ENCODE data around the gene LMNA. TPM values are rescaled to one million over a fixed set of nuclear protein-coding genes. Genes with fewer than 3 reads are reported as not detected.

LMNA gene
- total RNA-seq, 4 donors from 2014 or later = 574 to 977 (median 714) TPM

GRCh38 chr1:156091610-156092009, 22.9 kb upstream of the LMNA start:
- no peaks in the 10 kb centered on the region for H3K36me3 ChIP-seq
- no peaks in the 10 kb centered on the region for H3K27me3 ChIP-seq
- peaks cover 20% of the 10 kb centered on the region for H3K4me1 ChIP-seq
- WGBS = 82% methylated on average over 2 of the region's 2 CpGs
- no peak for DNase-seq (ENCODE audit: low spot score in 2 of 2)
- no peak for TF ChIP-seq CTCF (IDR thresholded peaks at IDR 0.05)
- no peak for TF ChIP-seq POLR2AphosphoS5 (IDR thresholded peaks at IDR 0.05)
- no peak for TF ChIP-seq EP300 (IDR thresholded peaks at IDR 0.05)
- no peak for TF ChIP-seq POLR2A (IDR thresholded peaks at IDR 0.05)
- H3K9me3 ChIP-seq = no peaks in the 10 kb centered on the region
- no peak overlapping the region for H3K27ac ChIP-seq
- no peak overlapping the region for H3K4me3 ChIP-seq

GRCh38 chr1:156095906-156096508, 18.5 kb upstream of the LMNA start:
- H3K27ac ChIP-seq = peak overlapping the region; percentile 93
- WGBS = 34% methylated on average over 3 of the region's 3 CpGs
- no peak for DNase-seq (ENCODE audit: low spot score in 2 of 2)
- H3K4me1 ChIP-seq = peaks cover 46% of the 10 kb centered on the region
- H3K36me3 ChIP-seq = no peaks in the 10 kb centered on the region
- H3K27me3 ChIP-seq = no peaks in the 10 kb centered on the region
- TF ChIP-seq EP300 (IDR thresholded peaks at IDR 0.05) = no peak
- TF ChIP-seq POLR2A (IDR thresholded peaks at IDR 0.05) = no peak
- TF ChIP-seq CTCF (IDR thresholded peaks at IDR 0.05) = no peak
- no peak for TF ChIP-seq POLR2AphosphoS5 (IDR thresholded peaks at IDR 0.05)
- no peaks in the 10 kb centered on the region for H3K9me3 ChIP-seq
- no peak overlapping the region for H3K4me3 ChIP-seq

GRCh38 chr1:156096640-156097391, 17.7 kb upstream of the LMNA start:
- 16% methylated on average over 13 of the region's 14 CpGs for WGBS

GRCh38 chr1:156097499-156098178, 16.9 kb upstream of the LMNA start:
- peaks cover 61% of the 10 kb centered on the region for H3K4me1 ChIP-seq
- no peaks in the 10 kb centered on the region for H3K36me3 ChIP-seq
- WGBS = 77% methylated on average over 9 of the region's 9 CpGs
- H3K27ac ChIP-seq = peak overlapping the region; percentile 93
- H3K9me3 ChIP-seq = no peaks in the 10 kb centered on the region
- no peak overlapping the region for H3K4me3 ChIP-seq
- TF ChIP-seq POLR2AphosphoS5 (IDR thresholded peaks at IDR 0.05) (no peak), POLR2A (IDR thresholded peaks at IDR 0.05) (no peak), EP300 (IDR thresholded peaks at IDR 0.05) (no peak), CTCF (IDR thresholded peaks at IDR 0.05) (no peak)
- DNase-seq (ENCODE audit: low spot score in 2 of 2) = no peak
- H3K27me3 ChIP-seq = no peaks in the 10 kb centered on the region

More at GRCh38 chr1:156096640-156097391, 17.7 kb upstream of the LMNA start:
- H3K27me3 ChIP-seq = no peaks in the 10 kb centered on the region
- TF ChIP-seq POLR2A (IDR thresholded peaks at IDR 0.05) = peak in 1 of 2 donors; percentile 36
- TF ChIP-seq POLR2AphosphoS5 (IDR thresholded peaks at IDR 0.05) = peak in 2 of 3 donors; percentile 82 to 88
- peak; percentile 90 to 95 for TF ChIP-seq CTCF (IDR thresholded peaks at IDR 0.05)
- no peak for TF ChIP-seq EP300 (IDR thresholded peaks at IDR 0.05)
- H3K9me3 ChIP-seq = no peaks in the 10 kb centered on the region
- peak; percentile 94 to 96 for DNase-seq (ENCODE audit: low spot score in 2 of 2)
- no peaks in the 10 kb centered on the region for H3K36me3 ChIP-seq
- H3K4me3 ChIP-seq = no peak overlapping the region
- peaks cover 53% of the 10 kb centered on the region for H3K4me1 ChIP-seq
- H3K27ac ChIP-seq = peak overlapping the region; percentile 93

- TF ChIP-seq EP300 (IDR thresholded peaks at IDR 0.05) = no peak
- TF ChIP-seq CTCF (IDR thresholded peaks at IDR 0.05) = no peak
- TF ChIP-seq POLR2A (IDR thresholded peaks at IDR 0.05) = no peak
- TF ChIP-seq POLR2AphosphoS5 (IDR thresholded peaks at IDR 0.05) = no peak
- DNase-seq (ENCODE audit: low spot score in 2 of 2) = no peak
- Histone ChIP-seq H3K27ac (peak overlapping the region; percentile 93), H3K9me3 (no peaks in the 10 kb centered on the region), H3K36me3 (no peaks in the 10 kb centered on the region), H3K4me3 (no peak overlapping the region), H3K27me3 (no peaks in the 10 kb centered on the region), H3K4me1 (peaks cover 73% of the 10 kb centered on the region)
- WGBS = 59% methylated on average over 2 of the region's 2 CpGs
Observed at GRCh38 chr1:156098784-156099183, 15.7 kb upstream of the LMNA start.
